HEK293T (cell line): ENCODE data around the gene SELENOO.
"Not testable (repeated sequence)": the region's sequence is repeated elsewhere in the genome, so short reads cannot be mapped to it uniquely, and the experiment has no call there.

Experiments
- CTCF ChIA-PET: fragments of 350-600 bp; formaldehyde crosslinking; extraction: SDS; loops from one replicate; lab custom pipeline; 2021; ENCODE audit warnings: antibody characterized with exemption, inconsistent platforms; lab: Yijun Ruan, JAX
- POLR2A ChIA-PET: fragments of 350-600 bp; formaldehyde crosslinking; extraction: SDS; loops from one replicate; lab custom pipeline; 2020; ENCODE audit warnings: antibody characterized with exemption, inconsistent platforms; lab: Yijun Ruan, JAX
- DNase-seq: peaks from one replicate; pipeline ENCODE4 v3.0.0; 2012; ENCODE audit warnings: mixed read lengths; ENCODE audit errors: extremely low spot score
- ARNT ChIP-seq: fragments of 450-650 bp; IDR thresholded peaks from 2 replicates; pipeline ENCODE4 v1.6.1; 2017; ENCODE audit warnings: mild to moderate bottlenecking
- BHLHE40 ChIP-seq: fragments of 450-650 bp; IDR thresholded peaks from 2 replicates; pipeline ENCODE4 v1.6.1; 2016; ENCODE audit warnings: mild to moderate bottlenecking, moderate library complexity, borderline replicate concordance
- CTBP1 ChIP-seq: fragments of 450-650 bp; IDR thresholded peaks from 2 replicates; pipeline ENCODE4 v1.6.1; 2016; ENCODE audit warnings: borderline replicate concordance
- ELF4 ChIP-seq: fragments of 450-650 bp; IDR thresholded peaks from 2 replicates; pipeline ENCODE4 v1.6.1; 2017; ENCODE audit warnings: antibody characterized with exemption
- FOXA1 ChIP-seq: fragments of 450-650 bp; IDR thresholded peaks from 2 replicates; pipeline ENCODE4 v1.6.1; 2016; ENCODE audit warnings: mild to moderate bottlenecking
- FOXK2 ChIP-seq: fragments of 450-650 bp; IDR thresholded peaks from 2 replicates; pipeline ENCODE4 v1.6.1; 2016; ENCODE audit warnings: mild to moderate bottlenecking
- FOXM1 ChIP-seq: fragments of 450-650 bp; IDR thresholded peaks from 2 replicates; pipeline ENCODE4 v1.6.1; 2017; ENCODE audit warnings: mild to moderate bottlenecking, borderline replicate concordance
- HDGF ChIP-seq: fragments of 450-650 bp; IDR thresholded peaks from 2 replicates; pipeline ENCODE4 v1.6.1; 2017; ENCODE audit warnings: antibody characterized with exemption, borderline replicate concordance
- L3MBTL2 ChIP-seq: fragments of 450-650 bp; conservative IDR thresholded peaks from 2 replicates; pipeline ENCODE4 v1.6.1; 2016; ENCODE audit warnings: mild to moderate bottlenecking
- LEF1 ChIP-seq: fragments of 450-650 bp; IDR thresholded peaks from 2 replicates; pipeline ENCODE4 v1.6.1; 2017; ENCODE audit warnings: mild to moderate bottlenecking, borderline replicate concordance
- NFRKB ChIP-seq: fragments of 450-650 bp; IDR thresholded peaks from 2 replicates; pipeline ENCODE4 v1.6.1; 2016; ENCODE audit warnings: mild to moderate bottlenecking, moderate library complexity
- PKNOX1 ChIP-seq: fragments of 450-650 bp; IDR thresholded peaks from 2 replicates; pipeline ENCODE4 v1.6.1; 2016
- SP1 ChIP-seq: fragments of 450-650 bp; IDR thresholded peaks from 2 replicates; pipeline ENCODE4 v1.6.1; 2017
- SUZ12 ChIP-seq: fragments of 450-650 bp; IDR thresholded peaks from 2 replicates; pipeline ENCODE4 v1.6.1; 2016; ENCODE audit warnings: mild to moderate bottlenecking
- TARDBP ChIP-seq: fragments of 450-650 bp; IDR thresholded peaks from 2 replicates; pipeline ENCODE4 v1.6.1; 2016
- ZNF384 ChIP-seq: fragments of 450-650 bp; IDR thresholded peaks from 2 replicates; pipeline ENCODE4 v1.6.1; 2016

SELENOO gene

DNA sequence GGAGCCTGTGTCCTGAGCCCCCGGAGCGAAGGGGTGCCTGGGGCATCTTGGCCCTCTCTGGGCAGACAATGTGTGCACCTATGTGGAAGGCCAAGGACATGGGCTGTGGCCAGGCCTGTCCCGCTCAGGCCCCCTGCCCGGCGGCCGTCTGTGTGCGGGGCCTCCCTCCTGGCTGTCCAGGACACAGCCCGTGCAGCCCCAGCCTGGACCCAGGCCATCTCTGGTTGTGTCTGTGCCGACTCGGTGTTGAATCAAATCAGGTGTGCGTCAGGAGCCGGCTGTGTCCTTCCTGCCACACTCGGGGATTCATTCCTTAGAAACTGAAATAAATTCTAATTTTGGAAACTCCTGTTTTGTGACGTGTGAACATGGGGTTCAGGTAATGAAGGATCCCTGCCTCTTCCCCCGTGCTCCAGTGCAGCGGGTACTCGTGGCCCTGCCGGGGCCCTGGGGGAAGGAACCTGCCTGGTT lies 1.5 kb upstream of the SELENOO start:
- CTCF ChIA-PET, result no interaction called here
- TF ChIP-seq CTBP1 (no peak), PKNOX1 (no peak), ELF4 (no peak), BHLHE40 (no peak)
- no peak for DNase-seq
- POLR2A ChIA-PET, result interaction anchor here (1.5 kb wide), 1 partner anchor 9 kb away, joined by 5 read pairs; no protein-coding TSS in a partner anchor

DNA sequence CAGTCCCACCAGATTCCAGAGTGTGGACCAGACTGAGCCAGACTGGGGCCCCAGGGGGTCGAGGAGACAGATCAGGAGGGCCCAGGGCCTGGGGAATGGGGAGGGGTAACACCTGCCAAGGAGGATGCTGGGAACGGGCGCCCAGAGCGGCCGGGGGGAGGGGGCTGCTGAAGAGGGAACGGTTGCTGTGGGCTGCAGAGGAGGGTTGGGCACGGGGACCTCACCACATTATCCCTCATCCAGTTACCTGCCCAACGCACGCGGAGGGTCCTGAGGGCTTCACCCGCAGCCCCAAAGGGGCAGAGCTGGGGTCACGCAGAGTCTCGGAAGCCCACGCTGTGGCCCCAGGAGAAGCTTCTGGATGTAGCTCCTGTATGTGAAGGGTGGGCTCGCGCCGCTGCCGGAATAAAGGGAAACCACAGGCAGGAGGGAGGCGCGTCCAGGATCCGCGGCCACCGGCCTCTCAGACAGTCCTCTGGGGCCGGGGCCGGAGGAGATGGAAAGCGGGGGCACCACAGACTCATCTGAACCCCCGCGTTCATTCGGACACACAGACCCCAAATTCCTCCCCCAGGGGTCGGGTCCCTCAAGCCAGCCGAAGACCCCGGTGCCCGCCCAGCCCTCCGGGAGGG lies 866 bp upstream of the SELENOO start:
- TF ChIP-seq FOXM1 (no peak), L3MBTL2 (peak; percentile 40; the same call in 1 of the 2 replicates)
- POLR2A ChIA-PET, result interaction anchor here (1.5 kb wide), 1 partner anchor 10 kb away, joined by 5 read pairs; no protein-coding TSS in a partner anchor
- CTCF ChIA-PET, result no interaction called here
- no peak for DNase-seq

- ChIA-PET POLR2A (interaction anchor here (0.9 kb wide), 1 partner anchor 11 kb away, joined by 3 read pairs; no protein-coding TSS in a partner anchor), CTCF (no interaction called here)
- TF ChIP-seq L3MBTL2 (peak; percentile 40), HDGF (no peak), FOXK2 (no peak)
Observed at GRCh38 chr22:50201191-50202129, 649 bp downstream of the SELENOO start.

DNA sequence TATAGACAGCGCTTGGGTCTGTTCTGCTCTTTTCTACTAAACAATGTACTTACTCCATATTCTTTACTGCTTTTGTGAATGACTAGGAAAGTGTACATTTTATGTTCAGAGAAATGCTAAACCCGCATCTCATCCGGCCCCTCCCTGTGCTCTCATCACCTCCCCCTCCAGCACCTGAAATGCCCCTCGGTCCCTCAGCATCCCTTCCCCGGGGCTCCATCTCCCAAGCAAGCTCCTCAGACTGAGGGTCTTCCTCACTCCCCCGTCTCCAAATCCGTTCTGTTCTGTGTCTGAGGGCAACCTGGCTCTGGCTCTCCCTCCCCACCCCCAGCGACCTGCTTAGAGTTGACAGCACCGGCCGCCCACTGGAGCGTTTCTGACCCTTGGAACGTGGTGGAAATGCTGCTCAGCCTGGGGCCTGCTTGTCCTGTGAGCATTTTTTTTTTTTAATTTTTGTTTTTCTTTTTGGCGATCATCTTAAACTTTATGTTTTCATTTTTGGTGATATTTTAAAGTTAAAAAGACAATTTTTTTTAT lies 1.4 kb downstream of the SELENOO start:
- TF ChIP-seq LEF1, result no peak
- POLR2A ChIA-PET, result no interaction called here
- CTCF ChIA-PET, result no interaction called here
- no peak for DNase-seq

More at GRCh38 chr22:50201191-50202129, 649 bp downstream of the SELENOO start:
- DNase-seq, result no peak

DNA sequence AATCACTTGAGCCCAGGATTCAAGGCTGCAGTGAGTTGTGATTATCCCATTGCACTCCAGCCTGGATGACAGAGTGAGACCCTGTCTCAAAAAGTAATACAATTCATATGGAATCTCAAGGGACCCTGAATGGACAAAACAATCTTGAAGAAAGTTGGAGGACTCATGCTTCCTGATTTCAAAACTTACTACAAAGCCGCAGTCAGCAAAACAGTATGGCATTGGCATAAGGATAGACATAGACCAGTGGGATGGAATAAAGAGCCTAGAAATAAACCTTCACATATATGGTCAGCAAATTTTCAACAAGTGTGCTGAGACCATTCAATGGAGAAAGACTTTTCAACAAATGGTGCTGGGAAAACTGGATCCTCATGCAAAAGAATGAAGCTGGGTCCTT lies 2.5 kb downstream of the SELENOO start:
- POLR2A ChIA-PET, result no interaction called here
- CTCF ChIA-PET, result no interaction called here
- no peak for DNase-seq
- TF ChIP-seq FOXM1 (no peak), L3MBTL2 (no peak), FOXA1 (no peak), BHLHE40 (no peak), FOXK2 (no peak), HDGF (no peak), PKNOX1 (no peak), NFRKB (no peak), LEF1 (no peak), TARDBP (no peak), ELF4 (no peak), SP1 (no peak), SUZ12 (no peak), ARNT (no peak), ZNF384 (no peak), CTBP1 (no peak)

GRCh38 chr22:50204571-50204970 lies 3.8 kb downstream of the SELENOO start:
- TF ChIP-seq PKNOX1, result no peak
- ChIA-PET CTCF (no interaction called here), POLR2A (no interaction called here)
- DNase-seq, result no peak

GRCh38 chr22:50204998-50205397 lies 4.2 kb downstream of the SELENOO start:
- CTCF ChIA-PET, result interaction anchor here (0.6 kb wide), 1 partner anchor 61 kb away, joined by 3 read pairs; no protein-coding TSS in a partner anchor
- POLR2A ChIA-PET, DNase-seq: not testable (repeated sequence)
